ENCODE results near the gene LINC01488. TPM values are rescaled to one million over a fixed set of nuclear protein-coding genes. Genes with fewer than 3 reads are reported as not detected.

LINC01488 gene
- total and polyA plus RNA-seq, 10 of the 15 experiments (the other 5 are each of a cell fraction or from before 2014, with no cell fraction given): not detected

- no peak for TF ChIP-seq ZBTB40 (IDR thresholded peaks at IDR 0.05; ENCODE audit: borderline replicate concordance)
- TF ChIP-seq ATF7 (IDR thresholded peaks at IDR 0.05; ENCODE audit: low read depth): no peak
These were observed 23.3 kb downstream of the LINC01488 start (continued) for GRCh38 chr11:69504576-69505335.

- Histone ChIP-seq H4K20me1 (ENCODE audit: control insufficient read depth, insufficient read depth) (no peaks in the 10 kb centered on the region), H2AFZ (ENCODE audit: control insufficient read depth, low read depth, low read length) (no peak overlapping the region), H3K27me3 (replicated peaks in 1 of 2; ENCODE audit: control insufficient read depth in 2 of 2, insufficient read depth in 2 of 2, low read length in 1 of 2) (no peaks in the 10 kb centered on the region; a peak in 2 of 4 replicates), H3K9ac (ENCODE audit: control insufficient read depth, insufficient read depth, low read length) (no peak overlapping the region), H3K79me2 (ENCODE audit: control insufficient read depth, insufficient read depth, low read length) (no peaks in the 10 kb centered on the region), H3K36me3 (ENCODE audit: control insufficient read depth in 2 of 2, insufficient read depth in 2 of 2, low read length in 1 of 2) (no peaks in the 10 kb centered on the region), H3K4me3 (no peak overlapping the region), H3K9me3 (replicated peaks; ENCODE audit: control insufficient read depth, insufficient read depth, low read length) (no peaks in the 10 kb centered on the region; the same call in 2 of the 3 replicates), H3K27ac (ENCODE audit: control insufficient read depth, insufficient read depth) (no peak overlapping the region), H3K4me1 (ENCODE audit: control insufficient read depth, insufficient read depth, low read length) (no peaks in the 10 kb centered on the region), H3K4me2 (ENCODE audit: control insufficient read depth, insufficient read depth) (no peak overlapping the region)
- POLR2A ChIA-PET: no interaction called here
- WGBS (ENCODE audit: insufficient coverage, insufficient replicate concordance, low lambda C conversion rate, missing lambda C conversion rate): 6% methylated on average over 5 of the region's 5 CpGs
- no peak for TF ChIP-seq NFYA (IDR thresholded peaks at IDR 0.05; ENCODE audit: borderline replicate concordance, low read depth, low read length)
- no peak for TF ChIP-seq SREBF1 (IDR thresholded peaks at IDR 0.05; ENCODE audit: low read length)
- no peak for TF ChIP-seq CBX5 (IDR thresholded peaks at IDR 0.05; ENCODE audit: low read depth)
- TF ChIP-seq MEF2B (IDR thresholded peaks at IDR 0.05; ENCODE audit: partially characterized antibody, poor library complexity, severe bottlenecking): no peak
- TF ChIP-seq MTA2 (IDR thresholded peaks at IDR 0.05; ENCODE audit: low read depth): no peak
- TF ChIP-seq BMI1 (IDR thresholded peaks at IDR 0.05; ENCODE audit: borderline replicate concordance): no peak
- no peak for TF ChIP-seq ZBTB4 (CRISPR knock-in tag; IDR thresholded peaks at IDR 0.05)
- TF ChIP-seq BHLHE40 (IDR thresholded peaks at IDR 0.05; ENCODE audit: borderline replicate concordance in 1 of 2, low read depth in 2 of 2, low read length in 1 of 2): no peak
- TF ChIP-seq WRNIP1 (IDR thresholded peaks at IDR 0.05; ENCODE audit: borderline replicate concordance, low read depth, low read length): no peak
- TF ChIP-seq PBX3 (IDR thresholded peaks at IDR 0.05; ENCODE audit: insufficient replicate concordance, low read depth, low read length): no peak
- CTCF ChIA-PET: no interaction called here
- in situ Hi-C loops (cut with MboI): no loop called here
- SMC1A ChIA-PET (ENCODE audit: uncharacterized antibody, unreplicated experiment): no interaction called here
- no TSS peak for BruUV-seq (replicated peaks)
- RAD21 ChIA-PET (ENCODE audit: unreplicated experiment): no interaction called here
- intact Hi-C loops (cut with micrococcal nuclease; ENCODE audit: unreplicated experiment): no loop called here
- FAIRE-seq (no peak), DNase-seq (ENCODE audit: low read depth, low spot score) (no peak), ATAC-seq (no peak)
These were observed 27.5 kb downstream of the LINC01488 start for GRCh38 chr11:69508974-69509373.
